SH-SY5Y (cell line): ENCODE results near the gene ZNF236.

Source experiments
- GATA2 ChIP-seq: IDR thresholded peaks from 2 replicates; pipeline ENCODE4 v1.6.1; 2011; ENCODE audit warnings: mild to moderate bottlenecking, low read depth, low read length
- GATA3 ChIP-seq: IDR thresholded peaks from 2 replicates; pipeline ENCODE4 v1.6.1; 2011; ENCODE audit warnings: low read depth, mild to moderate bottlenecking, low read length, moderate library complexity

DNA sequence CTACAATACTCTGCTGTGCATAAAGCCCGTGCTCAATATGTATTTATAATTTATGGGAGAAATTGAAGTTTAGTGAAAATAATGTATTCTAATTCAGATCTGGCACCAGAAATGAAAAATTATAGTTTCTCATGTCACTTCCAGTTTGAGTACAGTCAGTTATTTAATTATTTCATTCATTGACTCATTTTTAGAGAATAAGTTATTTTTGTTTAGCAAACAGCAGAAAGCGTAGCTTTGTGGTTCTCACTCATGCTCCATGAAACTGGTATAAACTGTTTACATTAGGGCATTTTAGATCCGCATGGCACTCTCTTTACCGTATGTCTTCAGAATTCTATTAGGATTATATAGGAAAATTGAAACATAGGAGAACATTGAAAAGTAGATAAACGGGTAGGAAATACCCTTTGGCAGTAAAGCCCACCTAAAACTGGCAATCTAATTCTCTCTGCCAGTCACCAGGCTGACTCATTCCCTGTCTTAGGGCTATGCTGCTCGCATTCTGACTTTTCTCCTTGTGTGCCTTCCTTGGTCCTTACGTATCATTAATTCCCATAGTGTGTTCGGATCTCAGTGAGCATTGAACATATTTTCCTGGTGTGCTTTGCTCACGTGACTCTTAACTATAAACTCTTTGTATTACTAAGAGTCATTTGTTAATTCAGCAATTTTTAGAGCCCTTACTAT lies 106.0 kb downstream of the ZNF236 start:
- TF ChIP-seq GATA3 = no peak
- TF ChIP-seq GATA2 = no peak
